ENCODE results near the gene TNFRSF12A. TPM values are rescaled to one million over a fixed set of nuclear protein-coding genes. Genes with fewer than 3 reads are reported as not detected.

TNFRSF12A gene
- total RNA-seq, 1 experiment from 2014 or later: 147 TPM

- no peak within 1 kb of the TSS for H3K56ac ChIP-seq (ENCODE audit: insufficient read length, low read depth, low read length)
- no peak within 1 kb of the TSS for H2BK5ac ChIP-seq (ENCODE audit: insufficient read length, low read length)
- peaks cover 20% of the 10 kb centered on the region for H3K23me2 ChIP-seq (ENCODE audit: insufficient read length, low read depth, low read length, poor library complexity, severe bottlenecking)
- H4K5ac ChIP-seq (ENCODE audit: insufficient read length, low read depth, low read length): no peak within 1 kb of the TSS
- no peak within 1 kb of the TSS for H4K8ac ChIP-seq (replicated peaks; ENCODE audit: insufficient read length, low read depth, low read length)
- H3K18ac ChIP-seq (ENCODE audit: insufficient read length, low read depth, low read length): peak within 1 kb of the TSS; percentile 83
- H4K20me1 ChIP-seq (ENCODE audit: control insufficient read depth, insufficient read depth, insufficient read length): no peaks in the 10 kb centered on the region
- no peaks in the 10 kb centered on the region for H3K79me1 ChIP-seq (ENCODE audit: insufficient read depth, low read depth, low read length, poor library complexity, severe bottlenecking)
- no peak within 1 kb of the TSS for H3K23ac ChIP-seq (ENCODE audit: insufficient read length, low read depth, low read length)
- WGBS (ENCODE audit: extremely low coverage, insufficient read length, low lambda C conversion rate): no CpG with 5 or more reads among the region's 86 CpGs
- H3K27me3 ChIP-seq (ENCODE audit: insufficient read depth, low read length): no peaks in the 10 kb centered on the region
- H3K79me2 ChIP-seq (ENCODE audit: insufficient read depth, low read length): no peaks in the 10 kb centered on the region
- no peak within 1 kb of the TSS for H2AFZ ChIP-seq (ENCODE audit: low read length)
- peak within 1 kb of the TSS; percentile 87 for H3K4me2 ChIP-seq (ENCODE audit: insufficient read depth, insufficient read length, low read length)
- H3K27ac ChIP-seq (ENCODE audit: insufficient read length, low read depth, low read length): no peak within 1 kb of the TSS
- H3K9ac ChIP-seq (ENCODE audit: extremely low read depth, insufficient read length, low read length): peak within 1 kb of the TSS; percentile 88
- no peak within 1 kb of the TSS for H3T11ph ChIP-seq (ENCODE audit: low read length)
- peak; percentile 66 for DNase-seq
- peaks cover 0 to 3% of the 10 kb centered on the region in 2 experiments; a peak in 2 of 5 replicates for H3K9me3 Mint-ChIP-seq
- H2AK5ac ChIP-seq (ENCODE audit: insufficient read length, low read length): no peak within 1 kb of the TSS
- peak within 1 kb of the TSS in 1 of 3 experiments; percentile 52; a peak in 1 of 7 replicates for H3K27ac Mint-ChIP-seq
- no peaks in the 10 kb centered on the region for H3K9me3 ChIP-seq (ENCODE audit: control insufficient read depth, low read depth, low read length)
- H2BK15ac ChIP-seq (ENCODE audit: low read depth, low read length): no peak within 1 kb of the TSS
- no peak within 1 kb of the TSS for H2BK20ac ChIP-seq (ENCODE audit: low read depth, low read length, poor library complexity, severe bottlenecking)
- no peak within 1 kb of the TSS for H3K4ac ChIP-seq (ENCODE audit: low read depth, low read length)
- no peaks in the 10 kb centered on the region for H3K4me1 ChIP-seq (ENCODE audit: insufficient read depth, low read length)
- H3K36me3 Mint-ChIP-seq (ENCODE audit: insufficient read depth in 1 of 3, low read depth in 3 of 3): peaks cover 5 to 20% (median 20%) of the 10 kb centered on the region in 3 experiments
- TF ChIP-seq, protein P1, sequence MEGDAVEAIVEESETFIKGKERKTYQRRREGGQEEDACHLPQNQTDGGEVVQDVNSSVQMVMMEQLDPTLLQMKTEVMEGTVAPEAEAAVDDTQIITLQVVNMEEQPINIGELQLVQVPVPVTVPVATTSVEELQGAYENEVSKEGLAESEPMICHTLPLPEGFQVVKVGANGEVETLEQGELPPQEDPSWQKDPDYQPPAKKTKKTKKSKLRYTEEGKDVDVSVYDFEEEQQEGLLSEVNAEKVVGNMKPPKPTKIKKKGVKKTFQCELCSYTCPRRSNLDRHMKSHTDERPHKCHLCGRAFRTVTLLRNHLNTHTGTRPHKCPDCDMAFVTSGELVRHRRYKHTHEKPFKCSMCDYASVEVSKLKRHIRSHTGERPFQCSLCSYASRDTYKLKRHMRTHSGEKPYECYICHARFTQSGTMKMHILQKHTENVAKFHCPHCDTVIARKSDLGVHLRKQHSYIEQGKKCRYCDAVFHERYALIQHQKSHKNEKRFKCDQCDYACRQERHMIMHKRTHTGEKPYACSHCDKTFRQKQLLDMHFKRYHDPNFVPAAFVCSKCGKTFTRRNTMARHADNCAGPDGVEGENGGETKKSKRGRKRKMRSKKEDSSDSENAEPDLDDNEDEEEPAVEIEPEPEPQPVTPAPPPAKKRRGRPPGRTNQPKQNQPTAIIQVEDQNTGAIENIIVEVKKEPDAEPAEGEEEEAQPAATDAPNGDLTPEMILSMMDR (conservative IDR thresholded peaks at IDR 0.05): no peak
- peak within 1 kb of the TSS; percentile 78 for H3K14ac ChIP-seq (ENCODE audit: insufficient read depth, low read length)
- H2BK120ac ChIP-seq (ENCODE audit: low read depth, low read length, poor library complexity, severe bottlenecking): no peak within 1 kb of the TSS
- no peak within 1 kb of the TSS for H4K91ac ChIP-seq (ENCODE audit: insufficient read length, low read depth, low read length)
- no peak within 1 kb of the TSS for H2BK12ac ChIP-seq (ENCODE audit: insufficient read length, low read depth, low read length)
- peak within 1 kb of the TSS; percentile 79 to 91 for H3K4me3 Mint-ChIP-seq
- H3K4me1 Mint-ChIP-seq: peaks cover 3 to 12% of the 10 kb centered on the region in 2 experiments; a peak in 3 of 4 replicates
- peaks cover 65% of the 10 kb centered on the region for H3K27me3 Mint-ChIP-seq (ENCODE audit: low read depth)
Observed at GRCh38 chr16:3045758-3046640, 25.8 kb downstream of the TNFRSF12A start, which contains the start of gene MMP25. MMP25 (plus strand) TSS chr16:3046561; CDS start chr16:3046918, 357 bp downstream.

Data from H9 (cell line).